OCI-LY3 (cell line): Measurements from ENCODE around the gene MYH7.

Source experiments
- CTCF ChIP-seq: fragments of 200-600, 300-600 bp; sonication (generic); IDR thresholded peaks from 2 replicates; pipeline ENCODE4 v1.5.1; 2014; ENCODE audit warnings: antibody characterized with exemption, low read length, low read depth
- EZH2phosphoT487 ChIP-seq: fragments of 200-600 bp; shearing (Covaris generic); IDR thresholded peaks from 2 replicates; pipeline ENCODE4 v1.6.1; 2018; ENCODE audit warnings: antibody characterized with exemption, mixed run types, low read depth

- TF ChIP-seq CTCF (no peak), EZH2phosphoT487 (no peak)
Measured at GRCh38 chr14:23382276-23382675, 53.2 kb downstream of the MYH7 start.
